GM18519 (cell line): ENCODE measurements around the gene AQP3.
"Not testable (repeated sequence)": the region's sequence is repeated elsewhere in the genome, so short reads cannot be mapped to it uniquely, and the experiment has no call there.

Experiments used
- ATAC-seq: cut with Tn5 transposase; IDR thresholded peaks from one replicate; pipeline ENCODE4 v1.9.1; 2021; ENCODE audit warnings: mild to moderate bottlenecking, moderate library complexity; ENCODE audit not compliant: unreplicated experiment, low FRiP score

The AQP3 gene

DNA sequence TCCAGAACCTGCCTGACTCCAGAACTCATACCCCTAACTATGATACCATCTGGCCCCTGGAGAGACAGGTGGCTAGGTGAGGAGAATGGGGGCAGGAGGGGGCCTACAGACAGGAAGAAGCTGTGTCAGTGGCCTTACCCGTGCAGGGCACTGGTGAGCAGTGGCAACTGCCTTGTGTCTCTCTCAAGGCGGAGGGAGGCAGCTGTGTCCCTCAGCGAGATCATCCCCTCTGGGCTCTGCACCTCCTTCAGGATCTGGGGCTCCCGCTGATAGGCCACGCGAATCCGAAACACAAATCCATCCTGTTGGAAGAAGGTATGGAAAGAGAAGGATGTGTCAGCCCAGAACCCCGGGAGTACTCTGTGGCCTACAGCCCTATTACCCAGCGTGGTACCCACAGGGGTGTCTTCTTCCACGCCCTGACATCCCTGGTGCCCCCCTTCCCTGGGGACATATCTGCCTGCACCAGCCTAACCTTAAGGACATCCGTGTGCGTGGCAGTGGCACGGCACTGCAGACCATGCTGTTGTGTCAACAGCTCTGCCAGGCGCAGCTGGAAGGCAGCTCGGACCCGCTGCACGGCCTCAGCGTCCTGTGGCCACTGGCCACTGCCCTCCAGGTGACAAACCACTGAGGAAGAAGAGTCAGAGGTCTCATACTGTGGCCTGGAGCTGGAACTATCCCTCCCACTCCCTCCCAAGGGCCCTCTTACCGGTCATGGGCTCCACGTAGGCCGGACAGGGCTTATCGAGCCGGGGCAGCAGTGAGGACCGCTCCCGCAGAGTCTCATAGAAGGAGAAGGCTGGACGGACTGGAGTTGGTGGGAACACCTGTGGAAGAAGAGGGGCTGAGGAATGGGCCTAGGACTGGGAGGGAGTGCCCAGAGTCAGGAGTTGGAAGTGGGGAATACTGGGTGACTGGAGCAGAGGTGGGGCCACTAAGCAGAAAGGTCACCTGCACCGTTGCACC is 18.5 kb upstream of the AQP3 start:
- ATAC-seq: no peak

DNA sequence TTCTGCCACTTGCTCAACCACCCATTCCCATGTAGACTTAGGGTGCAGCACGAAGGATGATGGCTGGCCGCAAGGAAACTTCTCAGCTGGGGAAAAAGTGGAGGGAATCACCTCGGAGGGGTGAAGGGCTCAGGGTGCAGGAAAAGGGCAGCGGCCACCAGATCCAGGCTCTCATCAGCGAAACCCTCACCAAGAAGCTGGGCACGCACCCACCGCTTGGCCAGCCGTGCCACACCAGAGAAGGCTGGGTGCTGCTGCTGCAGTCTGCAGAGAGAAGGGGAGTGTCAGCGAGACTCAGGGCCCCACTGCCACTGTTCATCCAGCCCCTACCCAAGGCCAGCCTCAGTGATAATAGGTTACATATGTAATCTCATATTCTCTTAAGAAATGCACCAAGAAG is 17.7 kb upstream of the AQP3 start:
- no peak for ATAC-seq

- ATAC-seq: no peak
These were observed 16.7 kb upstream of the AQP3 start for GRCh38 chr9:33464045-33464636.

- no peak for ATAC-seq
These were observed 15.8 kb upstream of the AQP3 start for GRCh38 chr9:33463151-33463550.

GRCh38 chr9:33461492-33461891 is 14.1 kb upstream of the AQP3 start:
- ATAC-seq: no peak

DNA sequence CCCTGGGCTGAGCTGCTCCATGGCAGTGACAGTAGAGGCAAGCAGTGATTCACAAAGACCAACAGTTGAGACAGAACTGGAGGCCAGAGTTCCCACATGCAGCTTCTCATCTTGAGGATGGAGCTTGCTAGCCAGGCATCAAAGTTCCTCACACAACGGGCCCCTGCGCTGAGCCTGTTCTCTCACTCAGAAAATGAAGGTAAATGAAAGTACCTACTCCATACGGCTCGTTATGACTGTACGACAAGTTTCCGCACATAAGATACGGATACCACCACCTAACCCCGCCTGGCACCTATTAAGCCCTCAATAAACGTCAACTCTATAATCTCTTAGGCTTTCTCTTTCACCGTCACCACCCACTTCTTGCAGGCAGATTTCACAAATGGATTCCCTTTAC is 13.5 kb upstream of the AQP3 start:
- ATAC-seq: no peak

- no peak for ATAC-seq
These were observed 11.7 kb upstream of the AQP3 start for GRCh38 chr9:33459115-33459514.

DNA sequence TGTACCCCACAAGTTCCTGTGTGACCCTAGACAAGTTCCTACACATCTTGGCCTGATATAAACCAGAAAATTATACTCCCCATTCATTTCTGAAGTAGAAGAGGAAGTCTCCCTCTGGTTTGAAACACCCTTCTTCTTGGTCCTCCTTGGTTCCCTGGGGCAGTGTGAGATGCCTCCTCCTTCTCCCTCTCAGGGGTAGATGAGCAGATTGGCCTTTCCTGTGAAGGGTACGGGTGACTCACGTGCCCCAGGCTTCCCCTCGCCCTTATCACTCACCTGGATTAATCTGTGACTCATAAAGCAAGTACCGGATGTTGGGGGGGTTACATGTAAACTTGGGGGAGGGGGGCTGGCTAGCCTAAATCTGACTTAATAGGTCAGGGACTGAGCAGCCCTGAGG is 11.1 kb upstream of the AQP3 start:
- ATAC-seq: no peak

DNA sequence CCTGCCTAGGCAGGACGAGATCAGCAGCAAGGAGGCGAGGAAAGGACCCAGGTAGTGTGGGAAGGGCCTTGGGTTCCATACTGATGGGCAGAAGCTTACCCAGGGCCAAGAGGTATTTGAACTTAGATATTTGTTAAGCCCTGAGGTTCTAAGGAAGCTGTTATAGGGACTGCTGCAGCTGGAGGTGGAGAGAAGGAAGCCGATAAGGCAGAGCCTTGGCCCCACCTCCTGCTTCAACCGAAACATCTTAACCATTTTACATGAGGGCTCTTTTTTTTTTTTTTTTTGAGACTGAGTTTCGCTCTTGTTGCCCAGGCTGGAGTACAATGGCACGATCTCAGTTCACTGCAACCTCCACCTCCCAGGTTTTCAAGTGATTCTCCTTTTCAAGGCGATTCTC is 8.6 kb upstream of the AQP3 start:
- no peak for ATAC-seq

GRCh38 chr9:33455456-33455855 is 8.1 kb upstream of the AQP3 start:
- ATAC-seq: not testable (repeated sequence)

GRCh38 chr9:33454661-33455026 is 7.3 kb upstream of the AQP3 start:
- ATAC-seq: not testable (repeated sequence)

- no peak for ATAC-seq
These were observed 6.7 kb upstream of the AQP3 start for GRCh38 chr9:33453999-33454660.

- ATAC-seq: no peak
These were observed 6.0 kb upstream of the AQP3 start for GRCh38 chr9:33453286-33453860.

DNA sequence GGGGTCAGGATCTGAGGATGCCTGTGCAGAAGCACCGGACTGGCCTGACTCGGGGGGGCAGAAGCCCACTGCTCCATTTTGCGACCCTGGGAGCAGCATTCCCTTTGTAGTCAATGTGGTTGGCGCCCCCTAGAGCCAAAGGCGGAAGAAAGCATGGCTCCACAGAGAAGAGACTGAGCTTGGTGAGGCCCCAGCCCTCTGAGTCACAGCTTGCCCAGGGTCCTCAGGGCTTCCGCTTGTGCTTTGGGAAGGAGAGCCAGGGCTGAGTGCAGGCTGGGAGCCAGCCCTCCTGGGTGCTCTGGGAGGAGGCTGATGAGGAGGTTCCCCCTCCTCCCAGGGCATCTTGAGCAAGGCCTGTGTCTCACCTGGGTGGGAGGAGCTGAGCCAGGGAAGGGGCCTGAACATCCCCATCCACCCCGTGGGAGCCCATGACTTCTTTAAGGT is 5.5 kb upstream of the AQP3 start:
- ATAC-seq: no peak

DNA sequence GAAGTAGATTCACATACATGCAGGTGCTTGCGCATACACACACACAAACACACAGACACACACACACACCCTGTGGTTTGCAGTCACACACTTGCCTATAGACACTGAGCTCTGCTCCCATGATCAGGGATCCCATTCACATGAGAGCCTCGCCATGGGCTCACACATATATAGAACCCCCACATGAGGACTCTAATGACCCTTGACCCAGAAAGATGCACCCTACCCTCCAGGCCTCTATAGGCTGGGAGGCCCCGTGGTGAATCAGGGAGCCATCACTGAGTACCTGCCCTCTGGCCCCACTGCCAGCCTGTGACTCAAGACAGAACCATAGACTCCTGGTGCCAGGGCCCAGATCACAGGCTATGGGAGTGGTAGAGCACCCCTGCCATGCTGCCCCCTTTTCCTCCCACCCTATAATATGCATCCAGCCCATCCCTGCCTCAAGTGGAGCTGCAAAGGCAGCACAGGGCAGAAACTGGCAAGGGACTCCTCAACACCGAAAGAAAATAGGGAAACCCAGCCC is 3.3 kb upstream of the AQP3 start:
- ATAC-seq: no peak

GRCh38 chr9:33449715-33450114 is 2.3 kb upstream of the AQP3 start:
- ATAC-seq: no peak

GRCh38 chr9:33447799-33448553 is 583 bp upstream of the AQP3 start:
- ATAC-seq: no peak

GRCh38 chr9:33446240-33446945 is 1.0 kb downstream of the AQP3 start:
- peak; percentile 95 for ATAC-seq

DNA sequence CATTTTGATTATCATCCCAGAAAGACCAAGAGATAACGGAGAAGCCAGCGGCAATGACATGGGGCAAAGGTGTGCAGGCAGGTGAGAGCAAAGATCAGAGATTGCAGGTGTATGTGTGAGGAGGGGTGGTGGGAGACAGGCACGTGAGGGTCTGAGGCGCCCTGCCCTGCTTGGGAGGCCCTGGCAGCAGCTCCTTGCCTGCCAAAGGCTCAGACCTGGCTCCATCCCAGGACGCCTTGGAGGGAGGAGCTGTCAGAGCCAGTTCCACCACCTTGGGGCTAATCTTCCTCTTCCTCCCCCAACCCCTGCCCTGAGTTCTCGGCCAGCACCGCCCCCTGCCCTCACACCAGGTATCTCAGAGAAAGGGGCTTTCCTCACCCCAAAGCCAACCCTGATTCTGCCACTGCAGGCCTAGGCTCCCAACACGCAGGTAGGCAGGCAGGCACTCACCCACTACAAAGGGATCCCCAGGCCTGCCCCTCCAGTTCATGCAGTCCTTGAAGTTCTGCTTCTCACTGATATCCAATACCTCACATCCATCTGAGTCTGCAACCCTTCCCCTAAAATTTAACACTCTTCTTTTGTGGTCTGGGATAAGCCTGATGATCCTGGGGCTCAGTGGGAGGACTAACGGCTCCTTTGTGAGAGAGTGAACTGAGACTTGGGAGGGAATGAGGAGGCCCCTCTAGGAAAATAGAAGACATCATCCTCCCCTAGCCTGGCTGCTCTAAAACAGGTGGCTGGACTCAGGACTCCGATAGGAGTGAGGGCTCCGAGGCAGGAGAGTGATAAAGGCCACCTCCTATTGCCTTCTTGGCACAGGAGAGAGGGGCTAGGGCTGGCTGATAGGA is 1.8 kb downstream of the AQP3 start:
- no peak for ATAC-seq
